VCaP (cell line): Measurements from ENCODE around the gene PLCB1.
A peak's percentile ranks its signal among the peaks of the same experiment; 100 is the strongest.

Source experiments
- H3K27ac ChIP-seq: fragments of 450-650 bp; 2 replicates; pipeline ENCODE4 v1.5.1; 2017
- TF ChIP-seq, protein P1 (sequence below): fragments of 450-650 bp; conservative IDR thresholded peaks from 2 replicates; pipeline ENCODE4 v1.5.1; 2017; ENCODE audit warnings: mild to moderate bottlenecking, moderate library complexity

PLCB1 gene

DNA sequence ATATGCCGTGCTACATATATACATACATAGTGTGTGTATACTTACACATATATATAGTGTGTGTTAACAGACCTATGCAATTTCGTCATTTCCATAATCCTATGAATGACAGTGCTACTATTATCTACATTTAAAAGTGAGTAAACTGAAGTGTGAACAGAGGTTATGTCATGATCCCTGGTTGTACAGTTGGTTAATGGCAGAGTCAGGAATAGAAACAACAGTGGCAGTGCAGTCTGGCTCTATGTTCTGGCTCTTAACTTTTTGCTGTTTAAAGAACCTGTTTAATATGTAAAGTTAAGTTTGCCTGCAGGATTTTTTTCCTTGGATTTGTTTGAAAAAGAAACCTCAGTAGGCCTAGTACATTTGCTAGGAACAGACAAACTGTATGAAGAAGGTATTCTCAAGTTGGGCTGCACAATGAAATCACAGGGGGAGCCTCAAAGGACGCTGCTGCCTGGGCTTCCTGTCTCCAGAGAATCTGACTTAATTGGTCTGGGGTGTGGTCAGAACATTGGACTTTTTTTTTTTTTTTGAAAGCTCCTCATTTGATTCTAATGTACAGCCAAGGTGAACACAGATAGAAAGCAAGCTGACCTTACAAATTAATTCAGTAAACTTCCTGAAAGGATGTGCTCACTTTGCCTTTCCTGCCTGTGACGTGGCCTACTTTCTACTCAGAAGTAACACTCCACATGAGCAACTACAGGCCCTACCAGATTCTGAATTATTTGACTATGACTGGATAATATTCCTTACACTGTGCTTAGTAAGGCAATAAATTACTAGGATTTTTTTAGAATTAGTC, 29.4 kb downstream of the PLCB1 start:
- H3K27ac ChIP-seq = peak overlapping the region; percentile 66
- TF ChIP-seq, protein P1, sequence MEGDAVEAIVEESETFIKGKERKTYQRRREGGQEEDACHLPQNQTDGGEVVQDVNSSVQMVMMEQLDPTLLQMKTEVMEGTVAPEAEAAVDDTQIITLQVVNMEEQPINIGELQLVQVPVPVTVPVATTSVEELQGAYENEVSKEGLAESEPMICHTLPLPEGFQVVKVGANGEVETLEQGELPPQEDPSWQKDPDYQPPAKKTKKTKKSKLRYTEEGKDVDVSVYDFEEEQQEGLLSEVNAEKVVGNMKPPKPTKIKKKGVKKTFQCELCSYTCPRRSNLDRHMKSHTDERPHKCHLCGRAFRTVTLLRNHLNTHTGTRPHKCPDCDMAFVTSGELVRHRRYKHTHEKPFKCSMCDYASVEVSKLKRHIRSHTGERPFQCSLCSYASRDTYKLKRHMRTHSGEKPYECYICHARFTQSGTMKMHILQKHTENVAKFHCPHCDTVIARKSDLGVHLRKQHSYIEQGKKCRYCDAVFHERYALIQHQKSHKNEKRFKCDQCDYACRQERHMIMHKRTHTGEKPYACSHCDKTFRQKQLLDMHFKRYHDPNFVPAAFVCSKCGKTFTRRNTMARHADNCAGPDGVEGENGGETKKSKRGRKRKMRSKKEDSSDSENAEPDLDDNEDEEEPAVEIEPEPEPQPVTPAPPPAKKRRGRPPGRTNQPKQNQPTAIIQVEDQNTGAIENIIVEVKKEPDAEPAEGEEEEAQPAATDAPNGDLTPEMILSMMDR = no peak

DNA sequence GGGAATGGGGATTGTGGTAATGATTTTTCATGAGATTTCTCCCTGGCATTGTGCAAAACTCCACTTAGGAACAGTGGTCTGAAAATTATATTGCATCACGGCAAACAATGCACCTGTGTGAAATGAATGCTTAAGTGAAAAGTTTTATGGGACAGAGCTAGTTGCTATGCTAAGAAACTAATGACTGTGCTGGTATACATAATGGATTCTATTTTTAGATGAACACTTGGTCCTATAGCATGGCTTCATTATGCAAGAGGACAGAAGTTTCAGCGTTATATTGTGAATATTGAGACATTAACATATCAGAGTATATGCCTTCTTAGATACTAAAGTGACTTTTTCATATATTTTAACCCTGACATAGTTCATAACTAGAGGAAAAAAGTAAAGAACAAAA, 30.5 kb downstream of the PLCB1 start:
- TF ChIP-seq, protein P1 = no peak
- H3K27ac ChIP-seq = peak overlapping the region; percentile 66; the same call in 1 of the 2 replicates

DNA sequence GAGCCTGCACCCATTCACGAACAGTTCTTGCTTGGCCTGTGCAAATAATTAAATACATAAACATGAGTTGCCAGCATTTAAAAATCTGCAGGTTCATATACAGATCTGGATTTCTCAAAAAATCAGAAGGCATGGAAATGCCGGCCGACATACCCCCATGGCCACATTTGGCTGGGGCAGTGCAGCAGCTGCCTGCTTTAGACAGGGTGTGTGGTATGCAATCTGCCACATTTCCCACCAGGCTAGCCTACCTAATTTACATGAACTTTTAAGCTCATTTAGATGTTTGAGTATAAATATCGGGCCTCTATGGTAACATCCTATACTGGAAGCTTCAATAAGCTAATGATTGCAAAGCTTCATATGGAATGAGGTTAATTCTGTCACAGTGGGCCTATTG, 31.5 kb downstream of the PLCB1 start:
- TF ChIP-seq, protein P1 = no peak
- no peak overlapping the region for H3K27ac ChIP-seq

DNA sequence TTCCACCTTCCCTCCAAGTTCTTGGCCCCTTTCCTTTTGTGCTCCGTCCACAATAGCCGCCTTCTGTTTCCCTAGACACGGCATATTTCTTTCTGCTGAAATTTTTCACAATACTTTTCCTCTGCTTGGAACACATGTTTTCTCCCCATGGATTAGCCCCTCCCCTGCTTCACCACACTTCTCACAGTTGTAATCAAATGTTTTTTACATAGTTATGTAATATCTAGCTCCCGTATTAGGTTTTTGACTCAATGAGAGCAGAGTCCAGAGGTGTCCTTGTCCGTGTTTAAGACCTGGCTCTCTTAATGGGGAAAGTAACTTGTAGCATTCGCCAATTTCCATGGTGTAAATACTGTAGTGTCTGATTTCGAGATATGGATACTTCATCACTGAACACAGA, 34.7 kb downstream of the PLCB1 start:
- TF ChIP-seq, protein P1 = no peak
- H3K27ac ChIP-seq = no peak overlapping the region

DNA sequence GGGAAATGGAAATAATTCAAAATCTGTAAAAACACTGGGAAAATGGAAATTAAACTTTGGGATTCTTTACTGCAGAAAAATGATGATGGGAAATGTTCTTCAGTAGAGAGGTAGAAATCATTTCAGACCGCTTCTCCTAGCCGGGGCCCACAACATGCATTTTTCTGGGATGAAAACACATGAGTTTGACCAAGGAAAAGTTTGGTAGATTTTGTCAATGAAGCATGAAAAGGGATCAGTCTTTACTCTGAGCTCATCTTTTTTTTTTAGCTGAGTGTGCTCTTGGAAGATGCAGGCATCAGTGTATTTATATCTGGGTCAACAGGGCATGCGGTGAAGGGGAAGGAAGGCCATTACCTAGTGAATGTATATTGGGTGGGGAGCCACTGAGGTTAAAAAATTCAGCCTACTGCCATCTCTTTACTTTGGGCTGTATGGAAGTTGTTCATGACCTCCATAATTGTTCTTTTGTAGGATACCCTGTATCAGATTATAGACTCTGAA, 36.8 kb downstream of the PLCB1 start:
- no peak overlapping the region for H3K27ac ChIP-seq
- TF ChIP-seq, protein P1 = no peak

DNA sequence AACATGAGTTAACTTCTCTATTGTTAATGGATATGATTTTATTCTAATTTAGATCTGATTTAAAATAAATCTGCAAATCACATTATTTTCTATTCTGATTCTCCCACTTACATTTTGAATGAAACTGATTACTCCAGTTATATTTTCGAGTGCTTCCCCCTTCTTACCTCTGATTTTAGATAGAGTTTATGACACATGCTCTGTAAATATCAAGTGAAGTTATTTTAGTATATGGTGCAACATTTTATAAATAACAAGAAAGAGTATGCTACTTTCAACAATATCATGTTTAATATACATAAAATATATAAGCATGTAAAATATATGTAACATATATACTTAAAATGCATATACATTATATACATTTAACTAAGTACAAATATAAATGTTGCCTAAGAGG, 38.9 kb downstream of the PLCB1 start:
- no peak overlapping the region for H3K27ac ChIP-seq
- TF ChIP-seq, protein P1 = no peak

DNA sequence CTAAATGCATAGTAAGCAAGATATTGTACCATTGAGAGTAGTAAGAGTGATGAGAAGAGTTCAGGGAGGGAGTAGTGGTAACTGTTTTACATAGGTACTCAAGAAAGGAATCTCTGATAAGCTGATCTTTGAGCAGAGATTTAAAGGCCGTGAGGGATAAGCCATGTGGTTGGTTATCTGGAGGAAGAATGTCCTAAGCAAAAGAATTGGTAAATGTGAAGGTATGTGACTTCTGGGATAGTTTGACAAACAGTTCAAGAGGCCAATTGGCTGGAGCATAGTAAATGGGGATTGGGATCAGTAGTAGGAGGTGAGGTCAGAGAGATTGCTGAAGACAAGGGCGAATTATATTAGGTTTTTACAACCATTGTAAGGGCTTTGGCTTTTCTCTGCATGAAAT, 40.1 kb downstream of the PLCB1 start:
- no peak overlapping the region for H3K27ac ChIP-seq
- TF ChIP-seq, protein P1 = no peak
